A549 treated with AZD9567 at 1 μM for 4 hours (cell line): Measurements from ENCODE around the gene TAS1R2. TPM values are rescaled to one million over a fixed set of nuclear protein-coding genes. Genes with fewer than 3 reads are reported as not detected.

Experiments
- total RNA-seq: library from RNA; stranded (reverse); fragments of 200-300 nt; extraction: Qiagen RNA extraction; gene quantifications from 5 replicates; pipeline ENCODE4 v1.2.3, GENCODE V29; 2022; ENCODE audit not compliant: insufficient read depth

TAS1R2 gene
- not detected in 5 replicates for total RNA-seq

DNA sequence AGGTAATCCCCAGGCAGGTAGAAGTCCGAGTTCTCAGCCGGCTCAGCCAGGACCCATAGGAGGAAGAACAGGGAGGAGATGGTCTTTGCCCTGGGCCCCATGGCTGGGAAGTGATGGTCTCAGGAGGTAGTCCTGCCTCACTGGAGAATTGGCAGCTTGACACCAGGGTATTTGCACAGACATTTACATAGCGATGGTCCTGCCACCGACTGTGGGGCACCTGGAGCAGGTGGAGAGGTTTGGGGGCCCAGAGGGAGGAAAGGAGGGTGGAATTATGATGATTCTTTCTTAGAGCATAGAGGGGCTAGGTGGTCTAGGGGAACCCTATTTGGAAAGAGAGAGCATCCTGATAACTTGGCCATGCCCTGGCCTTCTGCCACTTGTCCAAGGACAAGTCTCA, at the start of gene TAS1R2:
TSS of gene TAS1R2 (minus strand) at position 101 of the 400 bp plus-strand sequence. CDS start at position 101, 0 bp downstream.

DNA sequence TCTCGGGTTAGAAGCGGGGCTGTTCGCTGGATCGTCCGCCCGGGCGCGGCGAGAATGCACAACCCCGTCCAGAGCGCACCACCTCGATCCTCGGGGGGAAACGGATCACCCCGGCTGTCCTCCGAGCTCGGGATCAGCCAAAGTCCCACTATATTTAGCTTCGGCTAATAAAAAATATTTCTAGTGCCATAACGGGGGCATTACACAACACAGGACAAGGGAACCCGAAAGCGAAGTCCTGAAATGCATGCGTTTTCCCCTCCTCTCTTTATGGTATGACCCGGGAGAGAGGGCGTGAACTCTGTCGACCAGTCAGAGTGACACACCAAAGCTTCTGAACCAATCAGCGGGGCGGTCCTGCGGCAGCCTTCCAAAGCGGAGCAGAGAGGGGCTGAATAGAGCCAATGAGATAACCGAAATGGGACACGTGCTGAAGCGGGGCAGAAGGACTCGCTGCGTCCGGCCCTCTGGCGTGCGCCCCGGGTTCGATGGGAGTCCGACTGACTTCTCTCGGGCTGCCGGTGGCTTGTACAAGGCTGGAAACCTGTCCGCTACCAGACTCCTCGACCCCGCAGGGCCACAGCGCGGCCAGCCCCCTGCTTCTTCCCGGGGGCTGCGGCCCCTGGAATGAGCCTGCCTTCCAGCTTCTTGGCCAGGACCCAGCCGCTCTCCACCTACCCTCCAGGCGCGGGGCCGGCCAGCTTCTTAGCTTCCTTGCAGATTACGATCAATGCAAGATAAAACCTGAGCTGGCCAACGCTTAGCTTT, 43.2 kb upstream of the TAS1R2 start, which contains the start of gene ALDH4A1:
TSS of gene ALDH4A1 (minus strand) at position 33 of the 768 bp plus-strand sequence. CDS start at position 1, 32 bp downstream.

Other genes starting within 250 kb of the TAS1R2 start
- gene PAX7, start 228.8 kb downstream of the TAS1R2 start, total RNA-seq = 0.41 to 0.45 TPM (median 0.43 TPM) in 4 of 5 replicates, not detected in the other
- gene ALDH4A1, start 42.9 kb upstream of the TAS1R2 start, total RNA-seq = 12.1 to 14.8 TPM (median 13.6 TPM) in 5 replicates
- 7.1 to 10.9 TPM (median 8.9 TPM) in 5 replicates for gene IFFO2, start 97.0 kb upstream of the TAS1R2 start, total RNA-seq